GM12875 (cell line): ENCODE data around the gene LSM4.

ENCODE experiments used
- H3K4me3 ChIP-seq: one replicate; pipeline ENCODE4 v1.5.1; 2011; ENCODE audit warnings: low read depth, low read length, control low read depth
- TF ChIP-seq, protein P1 (sequence below): IDR thresholded peaks from 2 replicates; pipeline ENCODE4 v1.5.1; 2011; ENCODE audit warnings: low read depth, mild to moderate bottlenecking, control low read depth, inconsistent platforms, low read length, moderate library complexity, borderline replicate concordance; ENCODE audit not compliant: insufficient read depth

LSM4 gene

DNA sequence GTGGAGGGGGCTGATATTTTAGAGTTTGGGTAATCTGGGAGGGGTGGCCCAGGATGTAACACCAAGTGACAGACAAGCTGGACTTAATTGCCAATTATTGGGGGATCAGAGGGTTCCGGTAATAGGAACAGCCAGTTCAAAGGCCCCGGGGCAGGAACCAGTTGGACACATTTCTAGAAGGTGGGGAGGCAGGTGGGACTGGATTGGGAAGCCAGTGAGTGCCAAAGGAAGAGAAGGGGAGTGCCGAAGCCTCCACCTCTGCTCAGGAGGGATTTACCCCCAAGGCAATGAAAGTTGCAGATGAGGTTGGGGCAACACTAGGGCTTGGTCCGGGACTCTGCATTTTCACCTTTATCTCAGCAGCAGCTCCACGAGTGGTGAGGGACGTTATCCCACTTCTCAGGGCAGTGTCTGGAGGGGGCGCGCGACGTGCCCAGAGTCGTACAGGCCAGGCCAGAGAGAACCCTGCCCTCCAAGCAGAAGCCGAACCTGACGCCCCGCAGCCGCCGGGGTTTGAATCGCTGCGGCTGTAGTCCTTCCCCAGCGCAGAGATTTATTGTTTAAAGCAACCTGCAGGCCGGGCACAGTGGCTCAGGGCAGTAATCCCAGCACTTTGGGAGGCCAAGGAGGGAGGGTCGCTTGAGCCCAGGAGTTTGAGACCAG is 35.8 kb downstream of the LSM4 start:
- TF ChIP-seq, protein P1, sequence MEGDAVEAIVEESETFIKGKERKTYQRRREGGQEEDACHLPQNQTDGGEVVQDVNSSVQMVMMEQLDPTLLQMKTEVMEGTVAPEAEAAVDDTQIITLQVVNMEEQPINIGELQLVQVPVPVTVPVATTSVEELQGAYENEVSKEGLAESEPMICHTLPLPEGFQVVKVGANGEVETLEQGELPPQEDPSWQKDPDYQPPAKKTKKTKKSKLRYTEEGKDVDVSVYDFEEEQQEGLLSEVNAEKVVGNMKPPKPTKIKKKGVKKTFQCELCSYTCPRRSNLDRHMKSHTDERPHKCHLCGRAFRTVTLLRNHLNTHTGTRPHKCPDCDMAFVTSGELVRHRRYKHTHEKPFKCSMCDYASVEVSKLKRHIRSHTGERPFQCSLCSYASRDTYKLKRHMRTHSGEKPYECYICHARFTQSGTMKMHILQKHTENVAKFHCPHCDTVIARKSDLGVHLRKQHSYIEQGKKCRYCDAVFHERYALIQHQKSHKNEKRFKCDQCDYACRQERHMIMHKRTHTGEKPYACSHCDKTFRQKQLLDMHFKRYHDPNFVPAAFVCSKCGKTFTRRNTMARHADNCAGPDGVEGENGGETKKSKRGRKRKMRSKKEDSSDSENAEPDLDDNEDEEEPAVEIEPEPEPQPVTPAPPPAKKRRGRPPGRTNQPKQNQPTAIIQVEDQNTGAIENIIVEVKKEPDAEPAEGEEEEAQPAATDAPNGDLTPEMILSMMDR: no peak
- no peak overlapping the region for H3K4me3 ChIP-seq

DNA sequence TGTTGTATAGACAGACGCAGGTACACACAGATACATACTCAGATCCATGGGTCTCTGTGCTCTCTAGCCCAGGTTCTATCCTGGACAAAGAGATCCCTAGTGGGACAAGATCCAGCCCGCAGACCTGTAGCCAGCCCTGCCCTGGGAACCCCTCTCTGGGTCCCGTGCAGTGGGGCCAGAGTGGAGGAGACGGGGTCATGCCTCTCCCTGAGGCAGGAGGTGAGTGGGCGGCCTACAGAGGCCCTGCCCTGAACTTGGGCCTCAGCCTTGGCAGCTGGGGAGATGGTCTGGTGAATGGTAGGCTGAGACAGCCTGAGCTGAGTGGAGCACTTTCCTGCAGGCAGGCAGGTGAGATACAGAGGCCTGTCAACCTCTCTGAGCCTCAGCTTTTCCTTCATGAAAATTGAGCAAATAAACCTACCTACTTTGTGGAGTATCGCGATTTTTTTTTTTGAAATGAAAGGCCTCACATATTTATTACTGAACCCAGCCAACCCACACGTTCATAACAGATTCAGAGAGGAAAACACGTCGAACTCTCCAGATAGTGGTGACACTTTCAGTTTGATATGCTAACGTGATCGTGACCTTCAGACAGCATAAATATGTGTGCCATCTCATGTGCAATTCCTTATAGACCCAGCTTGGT is 38.0 kb downstream of the LSM4 start:
- no peak overlapping the region for H3K4me3 ChIP-seq
- TF ChIP-seq, protein P1: no peak

DNA sequence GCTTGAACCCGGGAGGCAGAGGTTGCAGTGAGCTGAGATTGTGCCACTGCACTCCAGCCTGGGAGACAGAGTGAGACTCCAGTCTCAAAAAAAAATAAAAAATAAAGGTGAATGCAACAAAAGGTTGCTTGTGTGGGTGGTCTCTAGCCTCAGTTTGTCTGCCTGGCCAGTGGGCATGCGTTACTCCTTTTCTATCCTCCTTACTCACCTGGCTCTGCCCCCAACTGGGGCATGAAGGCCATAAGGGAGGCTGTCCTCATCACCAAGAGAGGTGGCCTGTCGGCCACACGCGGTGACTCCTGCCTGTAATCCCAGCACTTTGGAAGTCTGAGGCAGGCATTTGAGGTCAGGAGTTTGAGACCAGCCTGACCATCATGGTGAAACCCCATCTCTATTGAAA is 39.5 kb downstream of the LSM4 start:
- TF ChIP-seq, protein P1: no peak
- no peak overlapping the region for H3K4me3 ChIP-seq

DNA sequence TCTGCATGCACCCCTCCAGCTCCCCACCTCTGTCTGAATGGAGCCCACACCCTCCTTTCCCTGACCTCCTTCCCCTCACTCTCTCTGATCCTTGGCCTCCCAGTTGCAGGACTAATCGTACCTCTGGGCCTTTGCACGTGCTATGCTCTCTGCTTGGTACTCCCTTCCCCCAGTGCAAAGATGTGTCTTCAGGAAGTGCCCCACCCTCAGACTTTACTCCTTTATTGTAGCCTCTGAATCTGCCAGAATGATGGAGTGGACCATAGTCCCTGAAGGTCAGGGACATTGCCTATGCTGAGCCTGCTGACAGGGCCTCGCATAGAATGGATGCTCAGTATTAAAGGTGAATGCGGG is 40.1 kb downstream of the LSM4 start:
- peak overlapping the region; percentile 44 for H3K4me3 ChIP-seq
- TF ChIP-seq, protein P1: no peak

DNA sequence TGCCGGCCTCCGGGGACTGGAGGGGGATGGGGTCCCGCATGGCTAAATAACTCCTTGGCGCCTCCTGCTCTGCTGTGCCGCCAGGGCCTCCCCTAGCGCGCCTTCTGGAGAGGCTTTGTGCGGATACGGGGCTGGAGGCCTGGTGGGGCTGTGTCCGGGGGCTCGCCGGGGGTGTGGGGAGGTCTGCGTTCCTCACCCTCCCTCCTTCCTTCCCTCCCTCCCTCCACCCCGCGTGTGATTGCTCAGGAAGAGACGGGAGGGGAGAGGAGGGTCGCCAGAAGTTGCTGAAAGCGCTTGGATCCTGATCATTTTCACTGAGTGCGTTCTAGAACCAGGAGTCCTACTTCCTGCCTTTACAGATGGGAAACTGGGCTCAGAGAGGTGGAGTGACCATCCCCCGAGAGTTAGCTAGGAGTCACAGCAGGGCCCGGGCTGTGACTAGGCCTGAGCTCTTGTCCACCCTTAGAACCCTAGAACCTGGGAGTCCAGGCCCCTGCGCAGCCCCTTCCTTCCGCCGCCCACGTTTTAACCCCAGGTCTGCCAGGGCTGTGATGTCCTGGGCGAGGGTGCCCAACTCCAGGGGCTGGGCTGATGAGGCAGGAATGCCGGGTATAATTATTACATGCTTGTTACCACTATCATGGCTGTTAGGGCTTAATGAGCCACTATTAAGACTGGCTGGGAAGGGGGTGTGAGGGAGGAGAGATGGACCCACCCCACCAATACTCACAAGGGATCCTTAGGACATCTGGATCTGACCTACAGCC is 40.7 kb downstream of the LSM4 start:
- TF ChIP-seq, protein P1: 0 out of 2 replicates have a peak, but pooled peaks have one; percentile 11
- H3K4me3 ChIP-seq: peak overlapping the region; percentile 44

DNA sequence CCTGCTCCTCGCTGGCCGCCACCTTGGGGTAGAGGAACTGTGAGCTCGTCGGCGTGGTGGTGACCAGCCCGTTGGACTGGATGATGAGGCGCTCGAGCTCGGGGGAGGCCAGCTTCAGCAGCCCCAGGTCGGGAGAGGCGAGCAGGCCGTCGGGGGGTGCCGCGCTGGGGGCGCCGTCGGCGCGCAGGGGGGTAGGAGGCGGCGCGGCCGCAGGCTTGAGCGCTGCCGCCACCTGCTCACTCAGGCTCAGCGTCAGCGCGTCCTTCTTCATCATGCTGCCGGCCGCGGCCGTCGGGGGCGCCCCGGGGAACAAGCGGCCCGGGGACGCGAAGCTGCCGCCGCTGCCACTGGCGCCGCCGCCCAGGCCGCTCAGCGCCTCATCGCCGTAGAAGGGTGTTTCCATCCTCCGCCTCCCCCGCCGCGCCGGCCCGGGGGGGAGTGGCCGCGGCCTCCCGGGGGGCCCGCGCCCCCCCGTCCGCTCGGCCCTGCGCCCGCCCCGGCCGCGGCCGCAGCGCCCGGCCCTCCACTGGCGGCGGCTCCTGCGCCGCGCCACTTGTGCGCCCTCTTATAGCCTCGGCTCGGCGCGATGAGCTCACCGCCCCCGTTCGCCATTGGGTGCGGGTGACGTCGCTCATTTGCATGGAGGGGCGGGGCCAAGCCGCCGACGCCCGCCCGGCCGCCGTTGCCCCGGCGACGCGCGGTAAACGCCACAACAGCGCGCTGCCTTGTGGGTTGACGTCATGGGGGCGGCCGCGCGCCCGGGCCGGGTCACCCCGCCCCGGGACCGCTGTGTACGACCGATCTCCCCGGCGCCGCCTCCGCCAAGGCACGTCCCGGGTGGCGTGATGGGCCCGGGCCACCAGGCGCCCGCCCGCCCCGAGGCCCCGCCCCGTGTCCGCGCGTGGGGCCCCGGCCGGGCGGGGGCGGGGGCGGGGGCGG is 41.5 kb downstream of the LSM4 start, which contains the start of gene JUND:
Gene JUND (minus strand): TSS at position 541 of the 939 bp plus-strand sequence. CDS start 138 bp downstream, at position 403.
- TF ChIP-seq, protein P1: 0 out of 2 replicates have a peak, but pooled peaks have one; percentile 9
- peak within 1 kb of the TSS; percentile 99 for H3K4me3 ChIP-seq
